Fibroblast of skin of right biceps (primary cell): ENCODE results near the gene DESI1.
"Not testable (repeated sequence)": the region's sequence is repeated elsewhere in the genome, so short reads cannot be mapped to it uniquely, and the experiment has no call there.

Source experiments
- DNase-seq: peaks from one replicate; pipeline ENCODE4 v3.0.0-alpha.2; 2013

The DESI1 gene

GRCh38 chr22:41631615-41632014 lies 10.8 kb upstream of the DESI1 start:
- DNase-seq, result not testable (repeated sequence)

GRCh38 chr22:41631115-41631514 lies 10.3 kb upstream of the DESI1 start:
- DNase-seq, result not testable (repeated sequence)

- no peak for DNase-seq
These were observed 4.7 kb upstream of the DESI1 start for GRCh38 chr22:41625577-41625976.

GRCh38 chr22:41621911-41622179 lies 1.0 kb upstream of the DESI1 start:
- DNase-seq, result no peak

GRCh38 chr22:41621099-41621910 lies 462 bp upstream of the DESI1 start, which contains the start of gene XRCC6:
Gene XRCC6 (plus strand): TSS chr22:41621295. CDS start chr22:41622005, 710 bp downstream.
- DNase-seq, result peak; percentile 100

GRCh38 chr22:41619979-41620588 lies 759 bp downstream of the DESI1 start:
- peak; percentile 26 for DNase-seq

- no peak for DNase-seq
These were observed 7.4 kb downstream of the DESI1 start for GRCh38 chr22:41613456-41613855.

GRCh38 chr22:41612603-41613306 lies 8.1 kb downstream of the DESI1 start:
- no peak for DNase-seq

- no peak for DNase-seq
These were observed 12.5 kb downstream of the DESI1 start for GRCh38 chr22:41608386-41608785.

GRCh38 chr22:41603873-41604332 lies 16.9 kb downstream of the DESI1 start:
- DNase-seq, result no peak

- DNase-seq, result no peak
These were observed 19.9 kb downstream of the DESI1 start for GRCh38 chr22:41600976-41601375.

GRCh38 chr22:41598891-41599635 lies 21.8 kb downstream of the DESI1 start:
- DNase-seq, result no peak

GRCh38 chr22:41598081-41598480 lies 22.8 kb downstream of the DESI1 start:
- DNase-seq, result peak; percentile 86

- DNase-seq, result no peak
These were observed 23.2 kb downstream of the DESI1 start for GRCh38 chr22:41597635-41597953.

- peak; percentile 33 for DNase-seq
These were observed 23.8 kb downstream of the DESI1 start for GRCh38 chr22:41596776-41597634.

- DNase-seq, result no peak
These were observed 25.1 kb downstream of the DESI1 start for GRCh38 chr22:41595703-41596102.

- DNase-seq, result not testable (repeated sequence)
These were observed 27.4 kb downstream of the DESI1 start for GRCh38 chr22:41593336-41593960.

- DNase-seq, result peak; percentile 100
These were observed 31.2 kb downstream of the DESI1 start, which contains the start of gene PMM1 for GRCh38 chr22:41589391-41590241. Gene PMM1 (minus strand): TSS chr22:41589840. CDS start chr22:41589805, 35 bp downstream.

GRCh38 chr22:41587347-41587723 lies 33.5 kb downstream of the DESI1 start:
- DNase-seq, result no peak

GRCh38 chr22:41585898-41586297 lies 34.9 kb downstream of the DESI1 start:
- DNase-seq, result no peak

- no peak for DNase-seq
These were observed 36.0 kb downstream of the DESI1 start for GRCh38 chr22:41584881-41585280.
